GM21447 (cell line): ENCODE results near the gene NDUFS2.

Source experiments
- ATAC-seq: cut with Tn5 transposase; IDR thresholded peaks from one replicate; pipeline ENCODE4 v1.9.1; 2021; ENCODE audit not compliant: unreplicated experiment

Gene NDUFS2

GRCh38 chr1:161201836-161202712 is at the start of gene NDUFS2:
TSS of gene NDUFS2 (plus strand) at chr1:161202367. CDS start at chr1:161202386, 19 bp downstream.
- ATAC-seq = peak; percentile 97

- ATAC-seq = peak; percentile 8
Measured at GRCh38 chr1:161153176-161153575, 49.0 kb upstream of the NDUFS2 start.

- ATAC-seq = peak; percentile 86
Measured at GRCh38 chr1:161153682-161154337, 48.4 kb upstream of the NDUFS2 start, which contains the start of gene UFC1. TSS of gene UFC1 (plus strand) at chr1:161153978. CDS start at chr1:161153998, 20 bp downstream.

GRCh38 chr1:161157867-161158266 is 44.3 kb upstream of the NDUFS2 start:
- ATAC-seq = no peak

GRCh38 chr1:161158316-161159010 is 43.7 kb upstream of the NDUFS2 start:
- no peak for ATAC-seq

GRCh38 chr1:161159087-161159912 is 42.9 kb upstream of the NDUFS2 start, which contains the start of gene USP21:
TSS of gene USP21 (plus strand) at chr1:161159500. CDS start at chr1:161160641, 1,141 bp downstream.
- ATAC-seq = peak; percentile 84

- no peak for ATAC-seq
Measured at GRCh38 chr1:161159913-161160243, 42.3 kb upstream of the NDUFS2 start.

- ATAC-seq = no peak
Measured at GRCh38 chr1:161160671-161161145, 41.5 kb upstream of the NDUFS2 start.

- no peak for ATAC-seq
Measured at GRCh38 chr1:161161652-161162051, 40.5 kb upstream of the NDUFS2 start.

GRCh38 chr1:161162052-161162451 is 40.1 kb upstream of the NDUFS2 start:
- no peak for ATAC-seq

- ATAC-seq = no peak
Measured at GRCh38 chr1:161162806-161163205, 39.4 kb upstream of the NDUFS2 start.

GRCh38 chr1:161163793-161164192 is 38.4 kb upstream of the NDUFS2 start:
- ATAC-seq = no peak

GRCh38 chr1:161164901-161165610 is 37.1 kb upstream of the NDUFS2 start:
- ATAC-seq = no peak

GRCh38 chr1:161165742-161166668 is 36.2 kb upstream of the NDUFS2 start, which contains the start of gene PPOX:
TSS of gene PPOX (plus strand) at chr1:161166426. CDS start at chr1:161166848, 422 bp downstream.
- peak; percentile 93 for ATAC-seq

- peak; percentile 3 for ATAC-seq
Measured at GRCh38 chr1:161166669-161167548, 35.3 kb upstream of the NDUFS2 start.

GRCh38 chr1:161168906-161169305 is 33.3 kb upstream of the NDUFS2 start:
- no peak for ATAC-seq

GRCh38 chr1:161171191-161171590 is 31.0 kb upstream of the NDUFS2 start:
- no peak for ATAC-seq

- ATAC-seq = no peak
Measured at GRCh38 chr1:161171696-161172095, 30.5 kb upstream of the NDUFS2 start.
